Activated CD4-positive, alpha-beta T cell treated with anti-CD3 and anti-CD28 coated beads, Interleukin-2, Interleukin-4, amounts not matched to agents 100 ng/mL and 50 ng/mL, durations not matched to agents 16 hours and 8 hours (primary cell): Measurements from ENCODE around the gene SUPT3H.

Experiments used
- DNase-seq: peaks from one replicate; pipeline ENCODE4 v3.0.0-alpha.2; 2020; ENCODE audit warnings: low spot score

Gene SUPT3H

DNA sequence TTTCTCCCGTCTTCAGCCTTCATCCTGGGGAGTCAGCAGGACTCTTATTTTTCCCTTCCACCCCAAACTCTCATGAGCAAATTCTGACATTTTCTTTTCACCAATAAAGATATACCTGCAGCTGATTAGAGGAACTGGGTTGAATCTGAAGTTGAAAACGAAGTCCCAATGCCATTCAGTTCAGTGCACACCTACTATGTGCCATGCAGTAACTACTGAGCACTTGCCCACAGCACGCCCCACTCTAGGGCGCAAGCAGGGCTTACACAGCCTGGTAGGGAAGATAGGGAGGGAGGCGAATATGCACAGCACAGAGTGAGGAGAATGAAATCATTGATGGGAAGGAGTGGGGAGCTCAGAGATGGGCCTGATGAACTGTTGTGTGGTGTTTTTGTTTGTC is 588.7 kb downstream of the SUPT3H start:
- DNase-seq = no peak

GRCh38 chr6:44788387-44788981 is 589.2 kb downstream of the SUPT3H start:
- no peak for DNase-seq

DNA sequence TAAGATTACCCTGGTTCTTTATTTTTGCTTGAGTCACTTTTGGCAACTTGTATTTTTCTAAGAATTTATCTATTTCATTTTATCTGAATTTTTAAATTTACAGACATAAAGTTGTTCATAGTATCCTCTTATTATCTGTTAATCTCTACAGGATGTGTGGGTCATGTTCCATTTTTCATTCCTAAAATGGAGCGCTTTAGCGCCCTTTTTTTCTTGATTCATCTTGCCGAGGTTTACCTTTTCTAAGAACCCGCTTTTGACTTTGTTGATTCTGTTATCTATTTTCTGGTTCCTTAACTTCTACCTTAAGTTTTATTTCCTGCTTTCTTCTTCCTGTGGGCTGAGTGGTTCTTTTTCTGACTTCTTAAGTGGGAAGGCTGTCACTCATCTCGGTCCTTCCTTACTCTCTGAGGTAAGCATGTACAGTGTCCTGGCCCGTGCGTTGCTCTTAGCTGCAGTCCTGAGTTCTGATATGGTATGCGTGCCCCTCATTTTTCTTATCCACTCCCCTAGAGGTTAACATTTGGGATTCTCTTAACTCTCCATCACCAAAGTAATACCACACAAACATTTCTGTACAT is 590.4 kb downstream of the SUPT3H start:
- DNase-seq = no peak

DNA sequence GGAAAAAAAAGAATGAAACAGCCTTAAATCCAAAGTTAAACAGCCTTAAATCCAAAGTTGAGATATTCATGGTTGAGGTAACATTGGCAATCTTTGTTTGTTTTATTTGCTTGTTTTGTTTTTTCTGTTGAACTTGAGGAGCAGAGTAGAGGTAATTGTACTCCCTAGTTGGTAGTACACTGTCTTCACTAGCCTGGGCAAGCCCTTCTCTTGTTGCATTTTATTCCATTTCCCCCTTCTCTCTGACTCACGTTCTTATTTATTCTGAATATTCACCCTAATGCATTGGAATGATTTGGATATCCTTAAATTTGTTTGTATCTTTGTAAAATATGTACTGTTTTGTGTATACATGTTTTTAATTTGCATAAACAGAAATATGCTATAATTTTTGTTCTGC is 592.6 kb downstream of the SUPT3H start:
- DNase-seq = no peak

DNA sequence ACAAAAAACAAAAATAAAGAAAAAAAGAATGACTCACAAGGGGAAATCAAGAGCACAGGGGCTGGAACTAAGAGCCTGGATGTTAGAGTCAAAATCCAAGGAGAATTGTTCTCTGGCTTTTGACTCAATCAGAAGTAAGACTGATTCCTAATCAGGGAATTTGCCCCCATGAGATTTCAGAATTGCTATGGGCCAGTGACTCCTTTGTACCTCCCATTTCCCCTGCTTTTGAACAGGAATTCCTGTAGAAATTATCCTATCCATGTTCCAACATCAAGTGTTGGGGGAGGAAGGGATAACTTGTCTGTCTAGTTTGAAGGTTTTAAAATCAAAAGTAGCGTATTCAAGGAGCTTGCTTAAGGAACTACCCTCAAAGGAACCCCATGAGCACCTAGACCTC is 593.5 kb downstream of the SUPT3H start:
- DNase-seq = no peak

DNA sequence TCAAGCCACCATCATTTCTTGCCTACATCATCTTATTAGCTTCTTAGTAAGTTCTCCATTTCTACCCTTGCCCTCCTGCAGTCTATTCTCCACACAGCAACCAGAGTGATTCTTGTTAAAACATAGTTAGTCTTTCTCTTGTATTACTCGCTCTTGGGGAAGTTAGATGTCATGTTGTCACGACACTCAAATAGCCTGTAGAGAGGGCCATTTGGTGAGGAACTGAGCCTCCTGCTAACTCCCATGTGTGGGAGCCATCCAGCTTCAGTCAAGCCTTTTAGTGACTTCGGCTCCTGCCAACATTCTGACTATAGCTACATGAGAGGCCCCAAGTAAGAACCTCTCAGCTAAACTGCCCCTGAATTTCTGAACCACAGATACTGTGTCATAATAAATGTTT is 594.8 kb downstream of the SUPT3H start:
- no peak for DNase-seq

- DNase-seq = no peak
Observed at GRCh38 chr6:44781912-44782597, 595.7 kb downstream of the SUPT3H start.

GRCh38 chr6:44780161-44780560 is 597.6 kb downstream of the SUPT3H start:
- DNase-seq = no peak

DNA sequence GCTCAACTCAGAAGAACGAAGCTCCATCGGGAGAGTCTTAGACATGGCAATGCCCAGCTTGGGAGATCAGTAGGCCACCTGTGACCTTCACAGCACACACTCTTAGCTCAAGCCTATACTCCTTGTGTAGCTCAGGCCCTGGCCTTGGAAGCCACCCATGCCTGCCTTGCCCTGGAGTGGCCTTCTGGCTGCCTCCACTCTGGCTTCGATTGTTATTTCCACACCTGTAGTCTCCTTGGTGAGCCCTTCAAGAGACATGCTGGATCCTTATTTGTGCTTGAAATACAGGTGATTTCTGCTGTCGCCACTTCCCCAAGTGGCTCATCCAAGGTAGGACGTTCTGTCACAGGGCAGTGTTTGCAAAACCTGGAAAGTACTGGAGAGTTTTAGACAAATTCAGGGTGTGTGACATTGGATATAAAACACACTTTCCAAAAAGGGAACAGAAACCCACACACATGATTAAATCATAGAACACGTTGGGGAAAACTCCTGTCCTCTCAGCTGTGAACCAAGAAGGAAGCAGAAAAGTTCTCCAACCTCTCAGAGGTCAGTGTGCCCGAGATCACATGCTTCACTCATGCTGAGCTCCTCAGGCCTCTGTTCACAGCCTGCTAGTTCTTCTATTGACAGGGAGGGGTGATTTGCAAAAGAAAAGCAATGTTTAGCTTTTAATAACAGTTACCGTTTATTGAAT is 598.5 kb downstream of the SUPT3H start:
- no peak for DNase-seq
